DOHH2 (cell line): ENCODE data around the gene IPCEF1.

Source experiments
- CTCF ChIP-seq: fragments of 200-600 bp; sonication (generic); IDR thresholded peaks from one replicate; pipeline ENCODE4 v1.5.1; 2014; ENCODE audit warnings: antibody characterized with exemption, mild to moderate bottlenecking, low read depth, low read length; ENCODE audit not compliant: poor library complexity, severe bottlenecking
- EZH2phosphoT487 ChIP-seq: fragments of 200-600 bp; sonication (generic); IDR thresholded peaks from 2 replicates; pipeline ENCODE4 v1.6.1; 2017; ENCODE audit warnings: borderline replicate concordance, mild to moderate bottlenecking, antibody characterized with exemption, low read length, moderate library complexity, mixed read lengths

- no peak for TF ChIP-seq EZH2phosphoT487
- TF ChIP-seq CTCF = no peak
Measured at GRCh38 chr6:154314084-154314483, 42.5 kb downstream of the IPCEF1 start.
